Measurements from ENCODE around the gene NOL9. TPM values are rescaled to one million over a fixed set of nuclear protein-coding genes. Genes with fewer than 3 reads are reported as not detected.

Gene NOL9
- total RNA-seq, 1 donor from 2014 or later, result 34.5 TPM

DNA sequence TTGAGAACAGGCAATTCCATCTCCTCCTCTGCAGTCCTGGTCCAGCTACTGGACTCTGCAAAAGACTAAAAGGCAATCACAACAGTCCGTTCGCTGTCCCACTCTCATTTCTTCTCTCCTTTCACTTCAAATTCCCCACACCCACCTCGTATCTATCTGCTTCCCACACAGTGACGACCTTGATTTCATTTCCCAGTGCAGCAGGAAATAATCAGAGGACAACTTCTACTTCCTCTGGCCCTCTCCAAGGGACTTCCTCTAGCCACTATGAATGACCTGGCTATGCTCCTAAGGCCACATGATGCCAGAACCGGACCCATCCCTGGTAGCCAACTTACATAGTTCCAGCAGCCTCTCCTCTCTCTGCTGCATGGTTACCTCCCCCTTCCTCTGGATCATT, 8.0 kb downstream of the NOL9 start:
- no peaks in the 10 kb centered on the region for H3K27me3 Mint-ChIP-seq (ENCODE audit: unreplicated experiment)
- H3K4me3 Mint-ChIP-seq (ENCODE audit: unreplicated experiment), result no peak overlapping the region
- no peak overlapping the region for H3K27ac Mint-ChIP-seq (ENCODE audit: unreplicated experiment)
- no peak for DNase-seq
- H3K4me1 Mint-ChIP-seq (ENCODE audit: low read depth, unreplicated experiment), result no peaks in the 10 kb centered on the region
- TF ChIP-seq CTCF (IDR thresholded peaks at IDR 0.05; ENCODE audit: partially characterized antibody, unreplicated experiment), result no peak
- no peaks in the 10 kb centered on the region for H3K9me3 Mint-ChIP-seq (ENCODE audit: unreplicated experiment)
- no peaks in the 10 kb centered on the region for H3K36me3 Mint-ChIP-seq (ENCODE audit: unreplicated experiment)

- no peaks in the 10 kb centered on the region for H3K4me1 Mint-ChIP-seq (ENCODE audit: low read depth, unreplicated experiment)
- H3K36me3 Mint-ChIP-seq (ENCODE audit: unreplicated experiment), result no peaks in the 10 kb centered on the region
These were observed 8.8 kb downstream of the NOL9 start for GRCh38 chr1:6545276-6546112.

GRCh38 chr1:6544831-6545230, 9.5 kb downstream of the NOL9 start:
- no peak for DNase-seq
- TF ChIP-seq CTCF (IDR thresholded peaks at IDR 0.05; ENCODE audit: partially characterized antibody, unreplicated experiment), result no peak
- Mint-ChIP-seq H3K4me1 (ENCODE audit: low read depth, unreplicated experiment) (no peaks in the 10 kb centered on the region), H3K27me3 (ENCODE audit: unreplicated experiment) (no peaks in the 10 kb centered on the region), H3K36me3 (ENCODE audit: unreplicated experiment) (no peaks in the 10 kb centered on the region), H3K4me3 (ENCODE audit: unreplicated experiment) (no peak overlapping the region), H3K27ac (ENCODE audit: unreplicated experiment) (no peak overlapping the region), H3K9me3 (ENCODE audit: unreplicated experiment) (no peaks in the 10 kb centered on the region)

More at GRCh38 chr1:6545276-6546112, 8.8 kb downstream of the NOL9 start:
- DNase-seq, result no peak
- no peak overlapping the region for H3K4me3 Mint-ChIP-seq (ENCODE audit: unreplicated experiment)
- H3K9me3 Mint-ChIP-seq (ENCODE audit: unreplicated experiment), result no peaks in the 10 kb centered on the region
- no peak for TF ChIP-seq CTCF (IDR thresholded peaks at IDR 0.05; ENCODE audit: partially characterized antibody, unreplicated experiment)
- H3K27ac Mint-ChIP-seq (ENCODE audit: unreplicated experiment), result no peak overlapping the region
- H3K27me3 Mint-ChIP-seq (ENCODE audit: unreplicated experiment), result no peaks in the 10 kb centered on the region

DNA sequence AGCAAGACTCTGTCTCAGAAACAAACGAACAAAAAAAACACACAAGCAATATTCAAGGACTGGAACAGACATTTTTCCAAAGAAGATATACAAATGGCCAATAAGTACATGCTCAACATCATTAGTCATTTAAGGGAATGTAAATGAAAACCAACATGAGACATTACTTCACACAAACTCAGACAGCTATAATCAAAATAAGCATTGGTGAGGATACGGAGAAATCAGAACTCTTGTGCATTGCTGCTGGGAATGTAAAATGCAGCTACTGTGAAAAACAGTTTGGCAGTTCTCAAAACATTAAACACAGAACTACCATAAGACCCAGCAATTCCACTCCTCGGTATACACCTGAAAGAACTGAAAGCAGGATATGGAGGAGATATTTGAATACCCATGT, 15.4 kb downstream of the NOL9 start:
- DNase-seq, result no peak
- no peaks in the 10 kb centered on the region for H3K36me3 Mint-ChIP-seq (ENCODE audit: unreplicated experiment)
- H3K4me1 Mint-ChIP-seq (ENCODE audit: low read depth, unreplicated experiment), result no peaks in the 10 kb centered on the region
- H3K27ac Mint-ChIP-seq (ENCODE audit: unreplicated experiment), result no peak overlapping the region
- peaks cover 1% of the 10 kb centered on the region for H3K27me3 Mint-ChIP-seq (ENCODE audit: unreplicated experiment)
- peaks cover 1% of the 10 kb centered on the region for H3K9me3 Mint-ChIP-seq (ENCODE audit: unreplicated experiment)
- no peak for TF ChIP-seq CTCF (IDR thresholded peaks at IDR 0.05; ENCODE audit: partially characterized antibody, unreplicated experiment)
- no peak overlapping the region for H3K4me3 Mint-ChIP-seq (ENCODE audit: unreplicated experiment)

GRCh38 chr1:6536291-6536690, 18.0 kb downstream of the NOL9 start:
- Mint-ChIP-seq H3K36me3 (ENCODE audit: unreplicated experiment) (peaks cover 4% of the 10 kb centered on the region), H3K4me1 (ENCODE audit: low read depth, unreplicated experiment) (no peaks in the 10 kb centered on the region), H3K4me3 (ENCODE audit: unreplicated experiment) (no peak overlapping the region), H3K27ac (ENCODE audit: unreplicated experiment) (no peak overlapping the region), H3K9me3 (ENCODE audit: unreplicated experiment) (peaks cover 1% of the 10 kb centered on the region), H3K27me3 (ENCODE audit: unreplicated experiment) (peaks cover 1% of the 10 kb centered on the region)
- no peak for TF ChIP-seq CTCF (IDR thresholded peaks at IDR 0.05; ENCODE audit: partially characterized antibody, unreplicated experiment)
- no peak for DNase-seq

Data from glutamatergic neuron (in vitro differentiated cells).